SIG-M5 (cell line): Measurements from ENCODE around the gene ACAD9.

Experiments used
- DNase-seq: peaks from one replicate; lab custom pipeline; 2025; lab: John Stamatoyannopoulos, UW

Gene ACAD9

DNA sequence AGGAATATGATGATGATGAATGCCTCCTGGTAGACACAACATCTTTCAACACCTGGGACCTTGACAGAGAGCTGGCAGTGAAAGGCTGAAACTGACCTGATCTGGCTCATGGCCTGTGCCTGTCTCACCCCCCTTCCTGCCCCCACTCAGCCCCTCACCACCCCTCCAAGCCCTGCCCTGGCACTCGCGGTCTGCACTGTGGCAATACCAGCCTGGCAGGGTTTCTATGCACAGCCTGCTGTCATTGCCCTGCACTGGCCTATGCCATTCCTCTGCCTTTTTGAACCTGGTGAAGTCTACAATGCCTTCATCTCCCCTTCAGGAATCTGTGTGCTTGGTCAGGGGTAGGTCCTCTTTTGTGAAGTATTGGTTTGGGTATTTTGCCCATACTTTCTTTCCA, 56.5 kb downstream of the ACAD9 start:
- DNase-seq = no peak

DNA sequence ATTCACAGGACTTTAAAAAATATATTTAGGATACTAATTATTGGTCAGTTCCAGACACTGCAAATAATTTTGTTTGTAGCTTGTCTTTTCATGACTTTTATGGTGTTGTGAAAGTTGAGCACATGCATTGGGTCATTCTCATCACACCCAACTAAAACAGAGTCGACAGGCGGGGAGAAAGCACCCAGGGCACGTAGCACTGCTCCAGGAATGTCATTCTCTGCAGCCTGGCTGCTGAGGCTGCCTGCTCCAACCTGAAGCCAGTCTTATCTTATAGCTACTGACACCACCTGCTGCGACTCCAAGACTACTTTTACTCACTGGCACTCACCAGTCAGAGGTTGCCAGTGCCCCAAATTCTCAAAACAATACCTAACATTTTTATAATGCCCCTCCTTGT, 56.9 kb downstream of the ACAD9 start:
- DNase-seq = no peak

DNA sequence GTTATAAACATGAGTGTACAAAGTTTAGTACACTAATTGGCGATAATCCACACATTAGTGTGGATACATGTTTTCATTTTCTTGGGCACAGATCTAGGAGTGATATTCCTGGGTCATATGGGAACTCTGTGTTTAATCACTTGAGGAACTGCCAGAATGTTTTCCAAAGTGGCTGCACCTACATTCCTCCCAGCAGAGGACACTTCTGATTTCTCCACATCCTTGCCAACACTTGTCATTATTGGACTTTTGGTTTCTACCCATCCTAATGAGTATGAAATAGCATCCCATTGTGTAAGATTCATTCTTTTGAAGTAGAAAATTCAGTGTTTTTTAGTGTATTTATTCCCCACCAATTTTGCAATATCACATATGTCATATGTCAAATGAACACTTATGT, 60.8 kb downstream of the ACAD9 start:
- no peak for DNase-seq

DNA sequence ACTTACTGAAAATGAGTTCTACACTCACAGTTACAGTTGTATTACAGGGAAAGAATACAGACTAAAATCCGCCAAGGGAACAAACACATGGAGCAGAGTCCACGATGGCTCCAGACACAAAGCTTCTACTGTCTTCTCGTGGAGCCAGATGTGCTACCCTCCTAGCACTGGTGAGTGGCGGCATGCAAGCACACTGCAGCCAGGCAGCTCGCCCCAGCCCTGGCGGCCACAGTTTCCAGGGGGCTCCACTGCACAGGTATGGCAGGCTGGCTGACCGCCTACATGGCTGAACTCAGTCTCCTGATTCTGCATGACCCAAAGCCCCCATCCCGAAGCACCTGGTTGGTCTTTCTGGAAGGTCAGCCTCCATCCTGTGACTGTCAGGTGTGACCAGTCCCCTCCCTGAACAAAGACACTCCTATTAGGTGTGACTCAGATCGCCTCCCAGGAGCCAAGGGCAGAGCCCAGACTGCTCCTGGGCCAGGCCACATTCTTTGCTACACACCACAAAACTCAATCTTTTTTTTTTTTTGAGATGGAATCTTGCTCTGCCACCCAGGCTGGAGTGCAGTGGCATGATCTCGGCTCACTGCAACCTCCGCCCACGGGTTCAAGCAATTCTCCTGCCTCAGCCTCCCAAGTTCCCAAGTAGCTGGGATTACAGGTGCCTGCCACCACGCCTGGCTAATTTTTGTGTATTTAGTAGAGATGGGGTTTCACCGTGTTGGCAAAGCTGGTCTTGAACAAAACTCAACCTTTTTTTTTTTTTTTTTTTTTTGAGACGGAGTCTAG, 62.9 kb downstream of the ACAD9 start:
- DNase-seq = no peak

DNA sequence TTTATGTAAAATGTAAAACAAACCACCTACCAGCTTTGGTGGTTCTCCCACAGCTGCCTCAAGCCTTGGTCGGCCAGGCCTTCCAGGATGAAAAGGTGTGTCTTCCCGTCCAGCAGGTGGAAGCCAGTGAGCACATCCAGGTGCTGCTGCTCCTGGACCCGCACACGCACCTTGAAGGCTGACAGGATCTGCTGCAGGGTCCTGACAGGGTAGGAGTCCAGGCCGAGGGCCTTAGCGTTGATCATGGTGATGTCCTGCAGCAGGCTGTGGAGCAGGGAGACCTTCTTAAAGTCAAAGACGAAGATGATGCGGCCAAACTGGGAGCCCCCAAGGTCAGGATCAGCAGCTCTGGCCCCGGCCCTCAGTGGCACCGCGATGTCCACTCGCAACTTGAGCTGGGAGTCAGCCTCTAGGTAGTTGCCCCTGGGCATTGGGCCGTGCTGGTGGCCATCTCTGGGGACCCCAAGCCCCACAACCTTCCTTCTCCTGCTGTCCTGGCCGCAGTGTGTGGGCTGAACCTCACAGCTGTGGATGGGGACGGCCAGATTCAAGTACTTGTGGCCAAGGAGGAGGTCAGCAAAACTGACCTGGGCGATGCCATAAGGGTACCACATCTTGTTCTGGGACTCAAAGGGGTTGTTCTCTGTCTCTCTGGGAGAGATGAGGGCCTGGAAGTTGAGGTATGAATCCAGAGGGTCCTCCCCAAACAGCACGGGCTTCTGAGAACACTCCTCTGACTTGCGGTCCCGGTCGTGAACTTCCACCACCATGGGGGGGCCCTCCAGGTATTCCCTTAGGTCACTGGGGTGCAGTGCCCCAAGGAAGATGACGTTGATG, 65.8 kb downstream of the ACAD9 start:
- no peak for DNase-seq

DNA sequence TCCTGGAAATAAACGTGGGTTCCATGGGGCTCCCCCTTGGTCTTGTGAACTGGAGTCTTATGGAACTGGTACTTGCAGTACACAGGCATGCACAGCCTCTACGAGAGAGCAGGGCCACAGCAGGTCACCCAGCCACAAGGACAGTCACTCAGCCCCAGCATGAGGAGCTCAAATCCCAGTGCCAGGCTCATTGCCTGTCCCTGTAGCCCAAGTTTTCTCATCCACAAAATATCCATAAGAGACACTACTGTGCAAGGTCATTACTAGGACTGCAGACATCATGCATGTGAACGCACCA, 66.4 kb downstream of the ACAD9 start:
- DNase-seq = no peak

DNA sequence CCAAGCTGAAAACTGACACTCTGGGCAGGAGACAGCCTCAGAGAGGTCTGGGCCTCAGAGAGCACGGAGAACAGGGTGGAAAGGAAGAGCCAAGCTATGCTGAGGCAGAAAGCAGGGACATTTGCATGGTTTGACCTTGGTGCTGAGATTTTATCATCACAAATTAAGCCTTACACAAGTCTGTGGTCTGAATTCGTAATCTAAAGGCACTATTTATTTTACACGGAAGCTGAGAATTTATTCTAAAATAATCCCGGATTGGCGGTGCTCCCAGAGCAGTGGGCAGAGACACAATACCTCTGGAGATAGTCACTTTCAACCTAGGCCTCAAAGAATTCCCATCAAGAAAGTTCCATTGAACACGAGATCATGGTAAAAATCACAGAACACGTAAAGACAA, 67.0 kb downstream of the ACAD9 start:
- DNase-seq = no peak

DNA sequence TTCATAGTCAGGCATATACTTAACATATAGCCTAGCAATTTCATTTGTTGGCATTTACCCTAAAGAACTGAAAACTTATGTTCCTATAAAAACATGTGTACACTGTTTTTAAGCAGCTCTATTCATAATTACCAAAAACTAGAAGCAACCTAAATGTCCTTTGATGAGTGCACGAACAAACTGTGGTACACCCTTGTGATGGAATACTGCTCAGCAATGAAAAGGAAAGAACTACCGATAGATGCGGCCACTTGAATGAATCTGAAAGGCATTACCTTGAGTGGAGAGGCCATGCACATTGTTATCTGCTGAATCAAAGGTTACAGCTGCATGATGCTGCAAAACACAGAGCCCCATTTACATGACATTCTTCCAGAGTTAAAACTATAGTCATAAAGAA, 69.7 kb downstream of the ACAD9 start:
- DNase-seq = no peak

DNA sequence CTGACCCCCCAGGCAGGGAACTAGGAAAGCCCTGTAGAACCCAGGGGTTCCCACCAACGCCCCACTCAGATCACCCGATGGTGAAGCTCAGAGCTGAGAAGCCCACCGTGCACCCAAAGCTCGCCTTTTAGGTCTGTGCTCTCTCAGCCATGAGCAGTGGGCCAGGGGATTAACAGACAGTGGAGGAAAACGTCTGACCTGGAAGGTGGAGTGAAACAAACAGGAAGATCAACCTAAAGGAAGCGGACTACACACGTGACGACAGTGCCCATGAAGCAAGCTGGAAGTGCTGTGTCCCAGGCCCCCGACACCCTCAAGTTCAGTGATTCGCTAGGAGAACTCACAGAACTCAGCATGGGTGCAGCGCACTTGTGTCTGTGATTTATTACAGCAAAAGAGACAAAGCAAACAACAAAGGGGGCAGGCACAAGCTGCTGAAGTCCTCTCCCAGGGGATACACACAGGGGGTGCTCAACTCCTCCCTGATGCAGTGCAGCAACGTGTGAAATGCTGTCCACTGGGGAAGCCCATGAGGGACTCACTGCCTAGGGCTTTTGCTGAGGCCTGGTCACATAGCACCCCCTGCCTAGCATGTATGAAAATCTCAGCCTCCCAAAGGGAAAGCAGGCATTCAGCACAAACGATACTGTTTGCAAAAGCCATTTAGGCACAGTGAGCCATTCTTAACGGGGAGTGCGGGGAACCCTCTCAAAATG, 71.0 kb downstream of the ACAD9 start:
- no peak for DNase-seq

DNA sequence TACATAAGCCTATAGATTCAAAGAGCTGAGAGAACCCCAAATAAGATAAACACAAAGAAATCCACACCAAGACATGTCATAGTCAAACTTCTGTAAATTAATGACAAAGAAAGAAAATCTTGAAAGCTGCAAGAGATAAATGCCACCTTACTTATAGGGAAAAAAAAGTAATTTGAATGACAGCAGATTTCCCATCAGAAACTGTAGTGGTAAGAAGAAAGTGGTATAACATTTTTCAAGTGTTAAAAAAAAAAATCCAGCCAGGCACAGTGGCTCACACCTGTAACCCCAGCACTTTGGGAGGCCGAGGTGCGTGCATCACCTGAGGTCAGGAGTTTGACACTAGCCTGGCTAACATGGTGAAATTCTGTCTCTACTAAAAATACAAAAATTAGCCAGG, 77.0 kb downstream of the ACAD9 start:
- DNase-seq = no peak
